WI38 (cell line): ENCODE measurements around the gene UEVLD.
A peak's percentile ranks its signal among the peaks of the same experiment; 100 is the strongest.

Experiments used
- H3K4me3 ChIP-seq: 2 replicates; pipeline ENCODE4 v1.5.1; 2011; ENCODE audit warnings: low read depth, mild to moderate bottlenecking, control low read depth, low read length
- TF ChIP-seq, protein P1 (sequence below): IDR thresholded peaks from 2 replicates; pipeline ENCODE4 v1.5.1; 2012; ENCODE audit warnings: low read depth, mild to moderate bottlenecking, control low read depth, low read length

The UEVLD gene

DNA sequence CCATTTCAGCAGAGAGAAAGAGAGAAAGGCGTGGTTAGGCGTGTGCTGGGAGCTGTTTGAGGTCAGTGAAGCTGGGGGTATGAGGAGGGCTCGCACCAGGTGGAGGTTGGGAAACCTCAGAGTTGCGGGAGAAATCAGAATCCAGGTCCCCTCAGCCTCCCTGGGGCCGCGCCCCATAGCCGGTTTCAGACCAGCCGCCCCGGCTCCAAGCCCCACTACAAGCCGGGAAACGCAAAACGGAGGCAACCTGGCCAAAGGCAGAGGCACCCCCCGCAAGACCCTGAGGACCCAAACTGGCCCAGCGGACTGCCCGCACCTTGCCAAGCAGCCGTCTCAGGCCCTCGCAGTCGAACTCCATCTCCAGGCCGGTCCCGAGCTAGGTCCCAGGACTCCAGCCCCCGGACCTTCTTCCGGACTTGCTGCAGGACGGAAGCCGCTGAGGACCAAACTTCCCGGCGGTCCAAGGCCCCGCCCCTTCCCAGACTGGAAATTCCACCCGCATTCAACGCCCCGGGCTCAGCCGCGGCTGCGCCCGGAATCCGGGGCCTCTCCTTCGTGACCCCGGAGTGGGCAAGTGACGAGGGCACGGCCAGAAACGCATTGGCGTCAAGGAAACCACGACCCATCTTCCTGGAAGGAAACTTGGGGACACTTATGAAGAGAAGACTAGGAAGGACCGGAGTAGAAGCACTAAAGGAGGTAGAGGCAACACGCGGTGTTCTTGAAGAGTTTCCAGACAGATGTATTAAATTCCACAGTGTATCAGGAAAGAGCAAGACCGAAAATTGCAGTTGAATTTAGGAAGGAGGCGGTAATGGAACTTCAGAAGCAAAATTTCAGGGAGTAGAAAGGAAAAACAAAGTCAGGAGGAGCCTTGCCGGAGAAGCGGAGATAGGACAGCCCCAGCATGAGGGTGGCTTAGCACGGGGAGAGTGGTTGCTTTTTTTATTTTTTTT lies at the start of gene UEVLD:
Gene UEVLD (minus strand): TSS at position 438 of the 956 bp plus-strand sequence. CDS start 80 bp downstream, at position 358.
- peak within 1 kb of the TSS; percentile 95 for H3K4me3 ChIP-seq
- TF ChIP-seq, protein P1, sequence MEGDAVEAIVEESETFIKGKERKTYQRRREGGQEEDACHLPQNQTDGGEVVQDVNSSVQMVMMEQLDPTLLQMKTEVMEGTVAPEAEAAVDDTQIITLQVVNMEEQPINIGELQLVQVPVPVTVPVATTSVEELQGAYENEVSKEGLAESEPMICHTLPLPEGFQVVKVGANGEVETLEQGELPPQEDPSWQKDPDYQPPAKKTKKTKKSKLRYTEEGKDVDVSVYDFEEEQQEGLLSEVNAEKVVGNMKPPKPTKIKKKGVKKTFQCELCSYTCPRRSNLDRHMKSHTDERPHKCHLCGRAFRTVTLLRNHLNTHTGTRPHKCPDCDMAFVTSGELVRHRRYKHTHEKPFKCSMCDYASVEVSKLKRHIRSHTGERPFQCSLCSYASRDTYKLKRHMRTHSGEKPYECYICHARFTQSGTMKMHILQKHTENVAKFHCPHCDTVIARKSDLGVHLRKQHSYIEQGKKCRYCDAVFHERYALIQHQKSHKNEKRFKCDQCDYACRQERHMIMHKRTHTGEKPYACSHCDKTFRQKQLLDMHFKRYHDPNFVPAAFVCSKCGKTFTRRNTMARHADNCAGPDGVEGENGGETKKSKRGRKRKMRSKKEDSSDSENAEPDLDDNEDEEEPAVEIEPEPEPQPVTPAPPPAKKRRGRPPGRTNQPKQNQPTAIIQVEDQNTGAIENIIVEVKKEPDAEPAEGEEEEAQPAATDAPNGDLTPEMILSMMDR, result no peak

DNA sequence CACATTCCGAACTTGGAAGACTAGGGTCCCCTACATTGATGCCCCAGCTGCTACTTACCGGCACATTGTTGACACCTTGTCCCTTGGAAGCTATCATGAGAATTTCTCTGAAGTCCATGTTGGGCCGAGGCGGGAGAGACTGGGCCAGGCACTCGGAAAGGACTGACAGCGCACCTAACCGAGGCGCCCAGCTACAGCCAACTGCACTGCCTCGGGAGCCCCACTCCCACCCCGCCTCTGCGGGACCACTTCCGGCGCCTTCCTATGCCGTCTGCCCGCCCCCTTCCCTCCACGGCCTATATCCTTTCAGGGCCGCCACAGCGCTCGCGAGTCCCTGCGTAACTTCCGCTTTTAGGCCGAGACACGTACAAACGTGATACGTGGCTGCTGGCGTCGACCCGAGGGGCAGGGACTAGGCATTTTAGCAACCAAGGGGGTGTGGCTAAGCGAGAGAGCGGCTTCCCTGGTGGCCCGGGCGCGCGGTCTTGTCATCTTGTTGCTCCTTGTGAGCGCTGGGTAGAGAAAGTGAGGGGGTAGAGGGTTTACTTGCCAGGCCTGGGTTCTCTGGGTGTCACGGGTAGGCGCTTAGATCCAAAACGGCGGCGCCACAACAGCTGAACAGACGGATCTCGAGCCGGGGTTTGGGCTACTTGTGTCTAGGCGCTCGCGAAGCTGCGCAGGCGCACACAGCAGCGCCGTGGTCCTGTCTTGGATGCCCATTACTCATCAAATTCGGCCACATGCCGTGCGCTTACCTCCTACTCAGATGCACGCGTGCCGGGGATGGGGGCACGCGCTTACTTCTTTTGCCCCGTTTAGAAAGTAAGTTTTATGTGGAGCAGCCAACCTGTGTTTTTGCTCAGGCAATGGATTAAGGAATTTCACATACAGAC lies 45.9 kb upstream of the UEVLD start, which contains the start of gene SPTY2D1:
Gene SPTY2D1 (minus strand): TSS at position 203 of the 893 bp plus-strand sequence. CDS start 85 bp downstream, at position 118.
- H3K4me3 ChIP-seq, result peak within 1 kb of the TSS; percentile 98
- TF ChIP-seq, protein P1, result no peak

DNA sequence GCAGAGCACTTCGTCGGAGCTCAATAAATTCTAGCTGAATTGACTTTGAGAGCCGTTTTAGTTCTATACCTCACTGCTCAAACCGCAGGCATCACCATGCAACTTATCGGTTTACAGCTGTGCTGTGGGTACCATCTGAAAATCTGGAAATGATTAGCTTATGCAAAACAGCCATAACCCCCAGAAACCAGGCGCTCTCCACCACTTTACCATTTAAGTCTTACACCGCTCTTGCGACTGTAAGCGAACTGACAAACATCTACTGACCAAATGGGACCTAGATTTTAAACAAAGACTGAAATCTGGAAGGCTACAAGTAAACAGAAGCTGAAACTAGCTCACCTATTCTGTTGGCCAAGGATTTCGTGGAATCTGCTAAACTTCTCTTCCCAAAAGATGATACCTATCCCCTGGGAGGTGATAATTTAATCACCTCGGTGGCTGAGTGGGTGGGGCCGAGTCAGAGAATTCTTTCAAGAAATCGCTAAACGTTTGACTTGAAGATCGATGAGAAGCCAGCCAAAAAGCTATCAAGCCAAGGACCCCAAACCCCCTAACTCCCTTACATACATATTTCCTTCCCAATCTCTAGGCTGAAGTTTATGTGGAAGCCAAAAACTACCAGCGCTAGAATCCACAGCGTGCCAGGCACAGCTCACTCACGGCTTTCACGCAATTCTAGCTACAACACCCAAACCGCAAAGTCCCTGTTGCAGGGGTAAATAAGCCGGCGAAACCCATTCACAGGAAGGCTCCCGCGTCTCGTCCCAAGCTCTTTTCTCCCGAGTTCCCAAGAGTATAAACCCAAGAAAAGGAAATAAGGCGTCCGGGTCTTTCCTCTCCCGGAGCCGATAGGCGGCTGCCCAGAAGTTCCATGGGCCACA lies 45.0 kb upstream of the UEVLD start:
- TF ChIP-seq, protein P1, result no peak
- peak overlapping the region; percentile 98 for H3K4me3 ChIP-seq

DNA sequence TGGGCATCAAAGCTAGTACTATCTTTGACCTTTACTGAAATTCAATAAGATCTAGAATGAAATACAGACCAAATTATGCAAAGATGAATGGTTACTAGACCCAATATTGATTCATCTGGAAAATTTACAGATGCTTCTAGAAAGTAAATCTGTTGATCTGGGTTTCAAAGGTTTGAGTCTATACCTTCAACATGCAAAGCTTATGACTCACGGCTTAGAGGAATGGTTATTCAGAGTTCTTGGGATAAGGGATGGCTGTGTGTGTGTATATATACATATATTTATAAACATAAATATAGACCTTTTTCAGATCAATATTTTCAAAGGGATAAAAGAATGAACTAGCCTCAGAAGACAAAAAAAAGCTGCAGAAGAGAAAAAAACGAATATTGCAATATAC lies 44.3 kb upstream of the UEVLD start:
- H3K4me3 ChIP-seq, result peak overlapping the region; percentile 98
- TF ChIP-seq, protein P1, result no peak

DNA sequence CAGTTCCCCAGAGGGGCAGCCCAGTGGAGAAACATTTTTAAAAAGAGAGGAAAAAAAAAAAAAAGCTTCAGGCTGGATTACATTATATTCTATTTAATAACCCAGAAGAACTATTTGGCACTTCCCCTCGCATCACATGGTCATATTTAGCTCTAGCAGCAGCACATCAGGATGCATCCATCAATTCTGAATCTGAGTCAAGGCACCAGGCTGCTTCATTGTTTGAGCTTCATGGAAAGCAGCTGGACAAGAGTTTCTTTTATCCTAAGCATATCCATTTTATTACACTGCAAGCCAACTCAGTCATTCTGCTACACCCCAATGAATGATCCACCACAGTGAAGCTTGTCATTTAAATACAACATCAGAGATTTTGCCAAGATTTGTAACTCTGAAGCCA lies 35.6 kb upstream of the UEVLD start:
- H3K4me3 ChIP-seq, result no peak overlapping the region
- TF ChIP-seq, protein P1, result no peak

DNA sequence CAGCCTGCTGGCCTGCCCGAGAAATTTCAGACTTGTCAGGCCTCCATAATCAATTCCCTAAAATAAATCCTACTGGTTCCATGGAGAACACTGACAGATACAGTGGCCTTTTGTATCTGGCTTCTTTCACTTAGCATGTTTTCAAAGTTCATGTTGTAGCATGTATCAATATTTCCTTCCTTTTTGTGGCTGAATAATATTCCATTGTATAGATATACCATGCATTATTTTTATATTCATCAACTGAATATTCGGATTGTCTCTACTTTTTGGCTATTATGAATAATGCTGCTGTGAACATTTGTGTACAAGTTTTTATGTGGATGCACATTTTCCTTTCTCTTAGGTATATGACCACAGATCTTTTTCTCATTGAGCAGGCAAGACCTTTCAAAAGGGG lies 35.2 kb upstream of the UEVLD start:
- no peak overlapping the region for H3K4me3 ChIP-seq
- TF ChIP-seq, protein P1, result no peak
